HepG2 (cell line): ENCODE data around the gene MEF2B. TPM values are rescaled to one million over a fixed set of nuclear protein-coding genes. Genes with fewer than 3 reads are reported as not detected.

ENCODE experiments used
- ATAC-seq: fragments of 200-7000 bp; cut with Tn5 transposase; 3 replicates; pipeline ENCODE4 v1.9.1; 2020; ENCODE audit warnings: mild to moderate bottlenecking, moderate library complexity
- BruUV-seq: library from RNA; stranded (reverse); fragments of 400-500 nt; replicated peaks from 2 replicates; lab custom pipeline; 2021; lab: Mats Ljungman, UMichigan
- CTCF ChIA-PET: fragments of 300-600 bp; formaldehyde crosslinking; extraction: SDS; loops from one replicate; lab custom pipeline; 2021; ENCODE audit warnings: low total read pairs, inconsistent platforms, low intra/inter-chr PET ratio; lab: Yijun Ruan, JAX
- POLR2A ChIA-PET: fragments of 350-600 bp; sonication (Branson Sonifier 250); formaldehyde crosslinking; loops from one replicate; lab custom pipeline; 2020; ENCODE audit warnings: antibody characterized with exemption, inconsistent platforms; lab: Yijun Ruan, JAX
- DNase-seq: peaks from one replicate; pipeline ENCODE4 v3.0.0-alpha.2; 2015; ENCODE audit warnings: low spot score
- FAIRE-seq: peaks from 3 replicates; lab custom pipeline; 2011; peaks lifted over from hg19 to GRCh38; lab: Jason Lieb, UNC
- H2AFZ ChIP-seq: one replicate; pipeline ENCODE4 v1.6.1; 2011; ENCODE audit warnings: low read length, inconsistent platforms
- H3K27ac ChIP-seq: fragments of 300-600 bp; 3 replicates; pipeline ENCODE4 v1.8.0; 2011; ENCODE audit warnings: mixed run types, mild to moderate bottlenecking, mixed read lengths, low read length, inconsistent platforms; ENCODE audit not compliant: insufficient read depth; ENCODE audit errors: extremely low read length
- H3K27me3 ChIP-seq, 2 experiments: fragments of 200-600 bp in 1 of 2; 2 replicates in 1 of 2; 3 replicates in 1 of 2; pipeline versions ENCODE4 v1.6.0 to v1.8.0; 2011; ENCODE audit warnings: low read length in 2 of 2, mild to moderate bottlenecking in 2 of 2, moderate library complexity in 2 of 2, inconsistent platforms in 1 of 2; ENCODE audit not compliant: insufficient read depth in 2 of 2, control insufficient read depth in 1 of 2
- H3K36me3 ChIP-seq, 2 experiments: fragments of 200-600 bp in 1 of 2; replicated peaks in 1 of 2; 2 replicates in 1 of 2; 3 replicates in 1 of 2; pipeline versions ENCODE4 v1.5.1 to v1.8.0; 2011; ENCODE audit warnings: low read length in 2 of 2, inconsistent platforms in 1 of 2; ENCODE audit not compliant: insufficient read depth in 2 of 2, control insufficient read depth in 1 of 2
- H3K4me1 ChIP-seq: 2 replicates; pipeline ENCODE4 v1.5.1; 2012; ENCODE audit warnings: low read length, inconsistent platforms; ENCODE audit not compliant: insufficient read depth
- H3K4me2 ChIP-seq: 2 replicates; pipeline ENCODE4 v1.6.0; 2011; ENCODE audit warnings: low read depth, low read length, inconsistent platforms
- H3K4me3 ChIP-seq, 3 experiments: fragments of 200-600 bp in 1 of 3; sonication (generic), shearing (Covaris generic) in 1 of 3; replicated peaks in 1 of 3; 2 replicates each; pipeline ENCODE4 v1.5.1; 2011 to 2016; ENCODE audit warnings: low read length in 3 of 3, inconsistent platforms in 2 of 3, low read depth in 2 of 3, mild to moderate bottlenecking in 2 of 3, control low read depth in 1 of 3, mixed read lengths in 1 of 3; ENCODE audit not compliant: insufficient read depth in 1 of 3
- H3K79me2 ChIP-seq: one replicate; pipeline ENCODE4 v1.6.1; 2011; ENCODE audit warnings: low read length, inconsistent platforms; ENCODE audit not compliant: insufficient read depth
- H3K9ac ChIP-seq: 2 replicates; pipeline ENCODE4 v1.6.0; 2011; ENCODE audit warnings: mild to moderate bottlenecking, low read depth, low read length, inconsistent platforms; ENCODE audit not compliant: insufficient read depth
- H3K9me3 ChIP-seq: 2 replicates; pipeline ENCODE4 v1.5.1; 2012; ENCODE audit warnings: mild to moderate bottlenecking, low read length
- H4K20me1 ChIP-seq: 2 replicates; pipeline ENCODE4 v1.6.0; 2011; ENCODE audit warnings: inconsistent platforms, mild to moderate bottlenecking, low read length, moderate library complexity; ENCODE audit not compliant: insufficient read depth
- CHCHD3 ChIP-seq: sonication (generic); formaldehyde crosslinking; IDR thresholded peaks from 2 replicates; pipeline ENCODE4 v1.8.0; 2022; ENCODE audit warnings: mild to moderate bottlenecking, missing genetic modification reagents, moderate library complexity
- EHMT2 ChIP-seq: fragments of 200-600 bp; sonication (generic); IDR thresholded peaks from 2 replicates; pipeline ENCODE4 v1.7.0; 2017; ENCODE audit warnings: antibody characterized with exemption, low read depth, low read length, borderline replicate concordance
- FOSL1 ChIP-seq: sonication (generic); formaldehyde crosslinking; IDR thresholded peaks from 2 replicates; pipeline ENCODE4 v1.9.0; 2021; ENCODE audit warnings: missing genetic modification reagents, borderline replicate concordance
- GLI4 ChIP-seq: sonication (generic); formaldehyde crosslinking; IDR thresholded peaks from 2 replicates; pipeline ENCODE4 v1.5.1; 2020; ENCODE audit warnings: missing genetic modification reagents, mild to moderate bottlenecking, moderate library complexity, borderline replicate concordance
- HIVEP1 ChIP-seq: sonication (generic); formaldehyde crosslinking; IDR thresholded peaks from 2 replicates; pipeline ENCODE4 v1.4.0; 2020; ENCODE audit warnings: mild to moderate bottlenecking, missing genetic modification reagents
- KLF6 ChIP-seq: IDR thresholded peaks from 2 replicates; pipeline ENCODE4 v1.8.0; 2016; ENCODE audit warnings: missing biosample characterization, missing genetic modification reagents
- MAFF ChIP-seq: IDR thresholded peaks from 2 replicates; pipeline ENCODE4 v1.6.1; 2011; ENCODE audit warnings: low read depth, low read length, improper control_type of control experiment
- MAFK ChIP-seq, 2 experiments: IDR thresholded peaks in 1 of 2; conservative IDR thresholded peaks in 1 of 2; 2 replicates each; pipeline ENCODE4 v1.6.1; 2011; ENCODE audit warnings: improper control_type of control experiment in 2 of 2, low read length in 2 of 2
- MED8 ChIP-seq: sonication (generic); formaldehyde crosslinking; IDR thresholded peaks from 2 replicates; pipeline ENCODE4 v1.8.1; 2023; ENCODE audit warnings: mild to moderate bottlenecking, missing genetic modification reagents; ENCODE audit not compliant: insufficient replicate concordance
- MIER2 ChIP-seq: IDR thresholded peaks from 2 replicates; pipeline ENCODE4 v1.6.1; 2016; ENCODE audit warnings: missing biosample characterization, missing genetic modification reagents
- SRF ChIP-seq: IDR thresholded peaks from 2 replicates; pipeline ENCODE4 v1.6.1; 2011; ENCODE audit warnings: mild to moderate bottlenecking, low read depth, low read length, moderate library complexity
- STAG1 ChIP-seq: sonication (generic); formaldehyde crosslinking; IDR thresholded peaks from 2 replicates; pipeline ENCODE4 v1.4.0; 2020; ENCODE audit warnings: missing genetic modification reagents
- TGIF2 ChIP-seq: IDR thresholded peaks from 2 replicates; pipeline ENCODE4 v1.6.1; 2016; ENCODE audit warnings: control low read depth, missing compliant biosample characterization
- ZC3H4 ChIP-seq: sonication (generic); formaldehyde crosslinking; IDR thresholded peaks from 2 replicates; pipeline ENCODE4 v1.4.0; 2020; ENCODE audit warnings: missing genetic modification reagents, borderline replicate concordance
- ZFP37 ChIP-seq: sonication (generic); formaldehyde crosslinking; IDR thresholded peaks from 2 replicates; pipeline ENCODE4 v1.4.0; 2020; ENCODE audit warnings: missing genetic modification reagents, borderline replicate concordance
- ZNF672 ChIP-seq: sonication (generic); formaldehyde crosslinking; IDR thresholded peaks from 2 replicates; pipeline ENCODE4 v1.8.1; 2022; ENCODE audit warnings: missing genetic modification reagents
- WGBS: methylation state at CpG from one replicate; pipeline ENCODE4 v1.1.6; 2017; ENCODE audit warnings: low lambda C conversion rate; 5-methylcytosine and 5-hydroxymethylcytosine counted together
- in situ Hi-C: cut with HindIII; loops from 2 replicates; pipeline ENCODE4 v1.10.0; 2017; ENCODE audit warnings: low pct_unique_long_range_greater_than_20kb; ENCODE audit not compliant: extremely low pct_ligation_motif_present
- intact Hi-C: fragments of 100-400 bp; cut with micrococcal nuclease; formaldehyde crosslinking; loops from one replicate; pipeline ENCODE4 v1.10.0; 2022; ENCODE audit not compliant: unreplicated experiment
- polyA plus RNA-seq, 8 experiments: library from polyadenylated mRNA; depleted of rRNA in 3 of 8; stranded (reverse) in 7 of 8; unstranded in 1 of 8; fragments of >200 nt; fragmentation: Illumina TruSeq in 4 of 8; extraction: Trizol in 4 of 8; gene quantifications; 2 replicates each; pipeline versions ENCODE4 v1.2.1 to v1.2.3, GENCODE V29; 2011 to 2016; ENCODE audit warnings: low read depth in 4 of 8, missing spikeins in 1 of 8, mixed read lengths in 1 of 8; ENCODE audit not compliant: insufficient read depth in 1 of 8
- total RNA-seq, 5 experiments: library from RNA; depleted of rRNA; stranded (reverse); fragments of >200 nt; fragmentation: Illumina TruSeq; extraction: Trizol; gene quantifications; 2 replicates each; pipeline ENCODE4 v1.2.3, GENCODE V29; 2016; ENCODE audit warnings: low read depth in 1 of 5
- TF ChIP-seq, protein P1 (sequence below): sonication (generic); formaldehyde crosslinking; IDR thresholded peaks from 2 replicates; pipeline ENCODE4 v1.8.1; 2023; ENCODE audit warnings: mild to moderate bottlenecking, missing genetic modification reagents
- TF ChIP-seq, protein P2 (sequence below): sonication (generic); formaldehyde crosslinking; IDR thresholded peaks from 2 replicates; pipeline ENCODE4 v1.8.0; 2022; ENCODE audit warnings: missing genetic modification reagents, mild to moderate bottlenecking, borderline replicate concordance
- TF ChIP-seq, protein P3 (sequence below): sonication (generic); formaldehyde crosslinking; IDR thresholded peaks from 2 replicates; pipeline ENCODE4 v1.5.0; 2020; ENCODE audit warnings: mild to moderate bottlenecking, missing genetic modification reagents, moderate library complexity
- TF ChIP-seq, protein P4 (sequence below): sonication (generic); formaldehyde crosslinking; IDR thresholded peaks from 2 replicates; pipeline ENCODE4 v1.5.0; 2020; ENCODE audit warnings: mild to moderate bottlenecking, missing genetic modification reagents

Gene MEF2B
- total and polyA plus RNA-seq, 2 of the 13 experiments (the other 11 are each of a cell fraction or from before 2014, with no cell fraction given): 1.2 to 1.7 TPM

DNA sequence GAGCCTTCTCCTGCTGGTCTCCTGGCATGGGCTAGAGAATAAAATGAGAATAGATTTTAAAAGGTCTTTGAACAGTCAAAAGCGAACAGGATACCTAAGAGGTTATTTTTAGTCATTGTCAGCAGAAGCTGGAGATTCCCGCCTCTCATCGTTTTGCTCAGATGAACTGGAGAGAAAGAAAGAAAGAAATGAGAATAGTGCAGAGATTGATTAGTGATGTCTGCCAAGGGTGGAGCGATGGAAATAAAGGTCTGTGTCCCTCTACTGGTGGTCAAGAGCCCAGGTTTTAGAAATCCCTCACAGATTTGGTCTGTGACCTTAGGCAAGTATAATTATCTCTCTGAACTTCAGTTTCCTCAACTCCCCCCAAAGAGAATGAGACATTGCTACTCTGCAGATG lies 47.0 kb upstream of the MEF2B start:
- in situ Hi-C loops (no loop called here), intact Hi-C loops (no loop called here)
- Histone ChIP-seq H4K20me1 (no peaks in the 10 kb centered on the region; the same call in 1 of the 2 replicates), H3K4me1 (no peaks in the 10 kb centered on the region), H3K9ac (no peak overlapping the region), H3K4me2 (0 out of 2 replicates have a peak overlapping the region, but pooled peaks have one; percentile 12), H3K4me3 (no peak overlapping the region), H3K9me3 (no peaks in the 10 kb centered on the region), H3K36me3 (no peaks in the 10 kb centered on the region), H3K27me3 (peaks cover 0 to 17% of the 10 kb centered on the region in 2 experiments; a peak in 3 of 5 replicates), H3K27ac (no peak overlapping the region), H2AFZ (no peak overlapping the region), H3K79me2 (no peaks in the 10 kb centered on the region)
- CTCF ChIA-PET: no interaction called here
- no TSS peak for BruUV-seq
- POLR2A ChIA-PET: interaction anchor here (1.0 kb wide), 1 partner anchor 25 kb away, joined by 3 read pairs; the partner anchor contains the start of gene BORCS8
- 2% methylated on average over 4 of the region's 4 CpGs for WGBS
- no peak for ATAC-seq
- FAIRE-seq: peak; percentile 48
- DNase-seq: peak; percentile 55
- TF ChIP-seq CHCHD3 (CRISPR knock-in tag): no peak
- TF ChIP-seq, protein P1, sequence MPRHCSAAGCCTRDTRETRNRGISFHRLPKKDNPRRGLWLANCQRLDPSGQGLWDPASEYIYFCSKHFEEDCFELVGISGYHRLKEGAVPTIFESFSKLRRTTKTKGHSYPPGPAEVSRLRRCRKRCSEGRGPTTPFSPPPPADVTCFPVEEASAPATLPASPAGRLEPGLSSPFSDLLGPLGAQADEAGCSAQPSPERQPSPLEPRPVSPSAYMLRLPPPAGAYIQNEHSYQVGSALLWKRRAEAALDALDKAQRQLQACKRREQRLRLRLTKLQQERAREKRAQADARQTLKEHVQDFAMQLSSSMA (CRISPR knock-in tag): no peak
- TF ChIP-seq, protein P2, sequence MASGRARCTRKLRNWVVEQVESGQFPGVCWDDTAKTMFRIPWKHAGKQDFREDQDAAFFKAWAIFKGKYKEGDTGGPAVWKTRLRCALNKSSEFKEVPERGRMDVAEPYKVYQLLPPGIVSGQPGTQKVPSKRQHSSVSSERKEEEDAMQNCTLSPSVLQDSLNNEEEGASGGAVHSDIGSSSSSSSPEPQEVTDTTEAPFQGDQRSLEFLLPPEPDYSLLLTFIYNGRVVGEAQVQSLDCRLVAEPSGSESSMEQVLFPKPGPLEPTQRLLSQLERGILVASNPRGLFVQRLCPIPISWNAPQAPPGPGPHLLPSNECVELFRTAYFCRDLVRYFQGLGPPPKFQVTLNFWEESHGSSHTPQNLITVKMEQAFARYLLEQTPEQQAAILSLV (CRISPR knock-in tag): no peak
- no peak for TF ChIP-seq MED8 (CRISPR knock-in tag)
- TF ChIP-seq ZC3H4 (CRISPR knock-in tag): no peak
- TF ChIP-seq, protein P3, sequence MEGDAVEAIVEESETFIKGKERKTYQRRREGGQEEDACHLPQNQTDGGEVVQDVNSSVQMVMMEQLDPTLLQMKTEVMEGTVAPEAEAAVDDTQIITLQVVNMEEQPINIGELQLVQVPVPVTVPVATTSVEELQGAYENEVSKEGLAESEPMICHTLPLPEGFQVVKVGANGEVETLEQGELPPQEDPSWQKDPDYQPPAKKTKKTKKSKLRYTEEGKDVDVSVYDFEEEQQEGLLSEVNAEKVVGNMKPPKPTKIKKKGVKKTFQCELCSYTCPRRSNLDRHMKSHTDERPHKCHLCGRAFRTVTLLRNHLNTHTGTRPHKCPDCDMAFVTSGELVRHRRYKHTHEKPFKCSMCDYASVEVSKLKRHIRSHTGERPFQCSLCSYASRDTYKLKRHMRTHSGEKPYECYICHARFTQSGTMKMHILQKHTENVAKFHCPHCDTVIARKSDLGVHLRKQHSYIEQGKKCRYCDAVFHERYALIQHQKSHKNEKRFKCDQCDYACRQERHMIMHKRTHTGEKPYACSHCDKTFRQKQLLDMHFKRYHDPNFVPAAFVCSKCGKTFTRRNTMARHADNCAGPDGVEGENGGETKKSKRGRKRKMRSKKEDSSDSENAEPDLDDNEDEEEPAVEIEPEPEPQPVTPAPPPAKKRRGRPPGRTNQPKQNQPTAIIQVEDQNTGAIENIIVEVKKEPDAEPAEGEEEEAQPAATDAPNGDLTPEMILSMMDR (CRISPR knock-in tag): peak; percentile 24
- TF ChIP-seq GLI4: no peak
- no peak for TF ChIP-seq ZFP37 (CRISPR knock-in tag)
- TF ChIP-seq HIVEP1: no peak
- no peak for TF ChIP-seq STAG1 (CRISPR knock-in tag)
- TF ChIP-seq KLF6 (CRISPR knock-in tag): no peak
- TF ChIP-seq MIER2 (CRISPR knock-in tag): 0 out of 2 replicates have a peak, but pooled peaks have one; percentile 43
- no peak for TF ChIP-seq FOSL1 (CRISPR knock-in tag)
- TF ChIP-seq MAFK (conservative IDR thresholded peaks at IDR 0.05 in 1 of 2, IDR thresholded peaks at IDR 0.05 in 1 of 2; ENCODE audit: low read length in 2 of 2): peak; percentile 26 to 43; a peak in 2 of 4 replicates
- TF ChIP-seq, protein P4, sequence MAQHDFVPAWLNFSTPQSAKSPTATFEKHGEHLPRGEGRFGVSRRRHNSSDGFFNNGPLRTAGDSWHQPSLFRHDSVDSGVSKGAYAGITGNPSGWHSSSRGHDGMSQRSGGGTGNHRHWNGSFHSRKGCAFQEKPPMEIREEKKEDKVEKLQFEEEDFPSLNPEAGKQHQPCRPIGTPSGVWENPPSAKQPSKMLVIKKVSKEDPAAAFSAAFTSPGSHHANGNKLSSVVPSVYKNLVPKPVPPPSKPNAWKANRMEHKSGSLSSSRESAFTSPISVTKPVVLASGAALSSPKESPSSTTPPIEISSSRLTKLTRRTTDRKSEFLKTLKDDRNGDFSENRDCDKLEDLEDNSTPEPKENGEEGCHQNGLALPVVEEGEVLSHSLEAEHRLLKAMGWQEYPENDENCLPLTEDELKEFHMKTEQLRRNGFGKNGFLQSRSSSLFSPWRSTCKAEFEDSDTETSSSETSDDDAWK (CRISPR knock-in tag): no peak
- peak; percentile 78; the same call in 1 of the 2 replicates for TF ChIP-seq SRF
- TF ChIP-seq TGIF2 (CRISPR knock-in tag): no peak
- TF ChIP-seq MAFF: peak; percentile 16; the same call in 1 of the 2 replicates
- no peak for TF ChIP-seq EHMT2
- TF ChIP-seq ZNF672: no peak
